ENCODE results near the gene VMAC.
A peak's percentile ranks its signal among the peaks of the same experiment; 100 is the strongest.

VMAC gene

DNA sequence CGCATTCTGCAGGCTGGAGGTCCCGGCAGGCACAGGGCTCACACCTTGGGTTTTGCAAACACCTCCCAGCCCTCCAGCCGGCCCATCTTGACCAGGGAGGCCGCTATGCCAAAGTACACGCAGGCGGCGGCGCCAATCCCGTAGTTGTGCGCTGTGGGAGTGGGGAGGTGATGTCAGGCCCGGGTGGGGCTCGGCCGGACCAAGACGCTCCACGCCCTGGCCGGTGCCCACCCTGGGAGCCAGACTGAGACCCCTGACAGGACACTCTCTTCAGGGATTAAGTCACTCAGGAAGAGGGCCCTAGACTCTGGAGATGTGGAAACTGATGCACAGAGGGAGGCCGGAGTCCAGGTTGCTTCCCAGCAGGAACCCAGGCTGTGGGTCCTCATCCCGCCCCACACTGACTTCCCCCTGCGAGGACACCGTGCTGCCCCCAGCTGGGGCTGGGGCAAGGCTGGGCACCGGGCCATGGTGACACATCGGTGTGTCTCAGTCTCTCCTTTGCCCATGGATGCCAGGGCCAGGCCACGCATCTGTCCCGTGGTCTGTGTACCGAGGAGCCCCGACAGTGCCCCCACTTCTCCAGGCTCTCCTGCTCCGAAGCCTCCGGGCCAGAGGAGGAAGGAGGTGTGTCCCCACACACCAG, 9.8 kb upstream of the VMAC start:
- TF ChIP-seq, protein P1, sequence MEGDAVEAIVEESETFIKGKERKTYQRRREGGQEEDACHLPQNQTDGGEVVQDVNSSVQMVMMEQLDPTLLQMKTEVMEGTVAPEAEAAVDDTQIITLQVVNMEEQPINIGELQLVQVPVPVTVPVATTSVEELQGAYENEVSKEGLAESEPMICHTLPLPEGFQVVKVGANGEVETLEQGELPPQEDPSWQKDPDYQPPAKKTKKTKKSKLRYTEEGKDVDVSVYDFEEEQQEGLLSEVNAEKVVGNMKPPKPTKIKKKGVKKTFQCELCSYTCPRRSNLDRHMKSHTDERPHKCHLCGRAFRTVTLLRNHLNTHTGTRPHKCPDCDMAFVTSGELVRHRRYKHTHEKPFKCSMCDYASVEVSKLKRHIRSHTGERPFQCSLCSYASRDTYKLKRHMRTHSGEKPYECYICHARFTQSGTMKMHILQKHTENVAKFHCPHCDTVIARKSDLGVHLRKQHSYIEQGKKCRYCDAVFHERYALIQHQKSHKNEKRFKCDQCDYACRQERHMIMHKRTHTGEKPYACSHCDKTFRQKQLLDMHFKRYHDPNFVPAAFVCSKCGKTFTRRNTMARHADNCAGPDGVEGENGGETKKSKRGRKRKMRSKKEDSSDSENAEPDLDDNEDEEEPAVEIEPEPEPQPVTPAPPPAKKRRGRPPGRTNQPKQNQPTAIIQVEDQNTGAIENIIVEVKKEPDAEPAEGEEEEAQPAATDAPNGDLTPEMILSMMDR (IDR thresholded peaks at IDR 0.05; ENCODE audit: low read depth, low read length, missing control alignments): no peak
- DNase-seq (ENCODE audit: extremely low read depth, low read depth): no peak

DNA sequence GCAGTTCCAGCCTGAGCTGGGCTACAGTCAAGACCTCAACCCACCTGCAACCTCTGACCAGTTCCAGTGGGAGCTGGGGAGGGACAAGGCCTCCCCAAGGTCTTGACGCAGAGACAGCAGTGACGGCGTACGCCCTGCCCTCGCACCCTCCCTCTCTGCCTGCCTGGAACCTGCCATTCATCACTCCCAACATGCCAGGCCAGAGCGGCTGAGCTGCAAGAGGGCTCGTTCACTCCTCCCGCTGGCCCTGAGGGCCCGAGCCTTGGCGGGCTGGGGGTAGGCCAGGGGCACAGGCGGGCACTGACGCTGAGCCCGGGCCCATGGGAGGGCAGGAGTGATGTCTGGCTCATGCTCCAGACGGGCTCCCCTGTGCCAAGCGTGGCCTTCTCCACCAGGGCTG, 9.3 kb upstream of the VMAC start:
- TF ChIP-seq, protein P1 (IDR thresholded peaks at IDR 0.05; ENCODE audit: low read depth, low read length, missing control alignments): no peak
- H3K4me3 ChIP-seq (replicated peaks; ENCODE audit: low read depth, low read length): no peak overlapping the region
- no peak for DNase-seq (ENCODE audit: extremely low read depth, low read depth)

More for the DNA sequence above, 9.8 kb upstream of the VMAC start:
- no peak overlapping the region for H3K4me3 ChIP-seq (replicated peaks; ENCODE audit: low read depth, low read length)

DNA sequence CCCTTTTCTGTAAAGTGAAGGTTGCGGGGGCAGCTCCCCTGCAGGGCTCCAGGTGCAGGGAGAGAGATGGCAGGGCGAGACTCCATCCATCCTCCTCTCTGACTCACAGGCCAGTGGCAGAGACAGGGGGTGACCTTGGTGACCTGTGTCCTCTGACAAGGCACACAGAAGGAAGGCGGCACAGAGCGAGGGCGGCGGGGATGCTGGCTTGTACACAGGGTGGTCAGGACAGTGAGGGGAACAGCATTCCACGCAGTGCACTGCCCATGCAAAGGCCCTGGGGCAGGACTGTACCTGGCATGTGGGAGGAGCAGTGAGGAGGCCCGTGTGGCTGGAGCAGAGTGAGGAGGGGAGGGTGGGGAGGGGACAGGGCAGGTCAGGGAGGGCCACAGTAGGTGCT, 8.8 kb upstream of the VMAC start:
- TF ChIP-seq, protein P1 (IDR thresholded peaks at IDR 0.05; ENCODE audit: low read depth, low read length, missing control alignments): no peak
- no peak overlapping the region for H3K4me3 ChIP-seq (replicated peaks; ENCODE audit: low read depth, low read length)
- no peak for DNase-seq (ENCODE audit: extremely low read depth, low read depth)

DNA sequence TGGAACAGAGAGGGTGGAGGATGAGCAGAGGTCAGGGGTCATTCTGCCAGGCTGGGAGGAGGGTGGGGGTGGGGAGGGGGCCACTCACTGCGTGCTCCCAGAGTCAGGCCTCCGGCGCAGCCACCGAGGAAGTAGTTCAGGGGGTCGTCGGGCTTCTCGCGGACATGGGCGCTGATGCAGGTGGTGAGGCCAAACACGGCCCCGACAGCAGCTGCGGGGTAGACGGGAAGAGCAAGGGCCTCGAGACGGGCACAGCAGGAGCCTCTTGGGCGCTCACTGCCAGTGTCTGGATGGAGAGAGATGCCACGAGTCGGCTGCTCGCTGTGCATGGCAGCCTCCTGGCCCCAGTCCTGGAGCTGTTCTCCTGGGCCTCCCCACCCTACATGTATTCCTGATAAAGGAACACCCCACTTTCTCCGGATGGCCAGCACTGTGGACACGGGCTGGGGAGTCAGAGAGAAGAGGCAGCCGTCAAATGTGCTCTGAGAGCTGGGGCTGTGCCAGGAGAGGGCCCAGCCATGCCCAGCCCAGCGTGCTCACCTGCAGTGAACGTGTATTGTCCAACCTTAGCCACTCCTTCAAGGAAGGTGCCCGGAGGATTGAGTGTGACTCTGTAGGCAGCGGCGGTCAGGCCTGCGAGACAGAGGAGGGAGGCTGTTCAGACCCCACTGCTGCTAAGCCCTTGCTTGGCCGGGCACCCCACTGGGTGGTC, 8.2 kb upstream of the VMAC start:
- TF ChIP-seq, protein P1 (IDR thresholded peaks at IDR 0.05; ENCODE audit: low read depth, low read length, missing control alignments): no peak
- no peak for DNase-seq (ENCODE audit: extremely low read depth, low read depth)
- no peak overlapping the region for H3K4me3 ChIP-seq (replicated peaks; ENCODE audit: low read depth, low read length)

DNA sequence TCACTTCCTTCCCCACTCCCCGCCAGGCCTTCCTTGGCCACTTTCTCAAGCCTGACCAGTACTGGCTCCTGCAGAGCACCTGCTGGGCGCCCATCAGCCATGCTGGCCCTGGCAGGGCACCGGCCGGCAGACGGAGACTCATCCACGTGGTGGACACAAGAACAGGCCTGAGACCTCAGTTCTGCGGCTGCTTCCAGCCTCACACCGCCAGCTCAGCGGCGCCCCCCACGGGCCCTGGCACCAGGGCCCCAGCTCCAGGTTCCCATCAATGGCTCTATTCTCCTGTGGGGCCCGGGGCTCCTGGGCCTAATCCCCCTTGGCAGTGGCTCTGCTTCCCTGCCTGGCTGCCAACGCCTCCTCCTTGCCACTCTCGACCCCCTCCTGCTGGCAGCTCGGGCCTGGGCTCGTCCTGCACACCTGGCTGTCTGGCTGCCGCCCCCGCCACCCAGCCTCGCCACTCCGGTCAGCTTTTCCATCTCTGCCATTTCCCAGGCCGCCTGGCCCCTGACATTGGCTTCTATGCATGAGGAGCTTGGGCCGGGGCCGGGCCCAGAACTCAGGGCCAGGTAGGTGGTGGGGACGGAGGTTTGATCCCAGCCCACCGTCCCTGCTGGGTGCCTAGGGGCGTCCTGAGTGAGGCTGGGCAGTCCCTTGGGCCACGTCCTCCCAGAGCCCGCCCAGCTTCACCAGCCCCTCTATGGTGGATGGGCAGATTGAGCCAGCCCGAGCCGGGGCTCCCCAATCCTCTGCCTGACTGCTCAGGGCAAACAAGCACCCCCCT, 7.3 kb upstream of the VMAC start:
- H3K4me3 ChIP-seq (replicated peaks; ENCODE audit: low read depth, low read length): no peak overlapping the region
- TF ChIP-seq, protein P1 (IDR thresholded peaks at IDR 0.05; ENCODE audit: low read depth, low read length, missing control alignments): peak; percentile 20
- no peak for DNase-seq (ENCODE audit: extremely low read depth, low read depth)

DNA sequence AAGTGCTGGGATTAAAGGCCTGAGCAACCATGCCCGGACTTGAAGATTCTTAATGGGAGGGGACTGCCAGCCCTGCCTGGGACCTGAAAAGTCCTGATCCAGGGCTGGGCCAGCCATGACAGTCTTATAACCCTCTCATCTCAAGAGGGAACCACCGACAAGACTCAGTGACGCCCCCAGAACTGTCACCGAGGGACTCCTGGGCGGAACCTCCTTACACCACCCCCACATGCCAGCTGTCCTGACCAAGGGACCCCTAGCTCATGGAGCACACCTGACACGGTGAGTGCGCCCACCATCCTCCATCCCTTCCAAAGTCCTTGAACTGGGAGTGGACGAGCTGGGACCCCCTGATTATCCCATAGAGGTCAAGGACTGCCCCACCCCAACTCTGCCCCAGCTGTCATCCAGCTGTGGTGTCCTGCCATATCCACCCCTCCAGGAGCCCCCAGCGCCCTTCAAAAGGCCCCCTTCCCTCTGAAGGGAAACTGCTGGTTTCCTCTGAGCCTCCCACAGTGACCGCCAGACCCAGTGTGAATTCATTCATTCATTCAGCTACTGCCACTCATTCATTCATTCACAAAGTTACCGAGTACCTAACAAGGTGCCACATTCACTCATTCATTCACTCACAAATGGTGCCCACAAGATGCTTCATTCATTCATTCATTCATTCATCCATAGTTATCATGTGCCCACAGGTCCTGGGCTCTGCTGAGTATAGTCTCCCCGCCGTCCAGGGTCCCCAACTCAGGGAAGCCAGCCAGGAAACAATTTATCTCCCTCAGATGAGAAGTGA, 4.7 kb upstream of the VMAC start:
- H3K4me3 ChIP-seq (replicated peaks; ENCODE audit: low read depth, low read length): no peak overlapping the region
- TF ChIP-seq, protein P1 (IDR thresholded peaks at IDR 0.05; ENCODE audit: low read depth, low read length, missing control alignments): no peak
- no peak for DNase-seq (ENCODE audit: extremely low read depth, low read depth)
